Neural crest cell (in vitro differentiated cells): Measurements from ENCODE around the gene NHERF1. TPM values are rescaled to one million over a fixed set of nuclear protein-coding genes. Genes with fewer than 3 reads are reported as not detected.
A peak's percentile ranks its signal among the peaks of the same experiment; 100 is the strongest.

Source experiments
- DNase-seq: peaks from one replicate; pipeline ENCODE4 v3.0.0; 2021; ENCODE audit warnings: low read depth, mixed read lengths, low spot score
- H3K27ac Mint-ChIP-seq: one replicate; pipeline ENCODE4 v1.8.0; 2021; ENCODE audit warnings: mild to moderate bottlenecking, mixed read lengths; ENCODE audit not compliant: unreplicated experiment
- H3K27me3 Mint-ChIP-seq: 2 replicates; pipeline ENCODE4 v1.8.0; 2021; ENCODE audit warnings: low read depth, mild to moderate bottlenecking, mixed read lengths
- H3K36me3 Mint-ChIP-seq: 2 replicates; pipeline ENCODE4 v1.8.0; 2021; ENCODE audit warnings: low read depth, mild to moderate bottlenecking, mixed read lengths
- H3K4me1 Mint-ChIP-seq: 2 replicates; pipeline ENCODE4 v1.8.0; 2021; ENCODE audit warnings: mixed read lengths
- H3K4me3 Mint-ChIP-seq: one replicate; pipeline ENCODE4 v1.8.0; 2021; ENCODE audit warnings: mild to moderate bottlenecking, mixed read lengths
- H3K9me3 Mint-ChIP-seq: 2 replicates; pipeline ENCODE4 v1.8.0; 2021; ENCODE audit warnings: mixed read lengths
- CTCF ChIP-seq: fragments of 200-600 bp; sonication (generic); conservative IDR thresholded peaks from 2 replicates; pipeline ENCODE4 v1.5.0; 2021; ENCODE audit warnings: antibody characterized with exemption, mild to moderate bottlenecking
- total RNA-seq: library from RNA; stranded (reverse); gene quantifications from 2 replicates; pipeline ENCODE4 v1.2.1, GENCODE V29; 2021

The NHERF1 gene
- total RNA-seq, 1 donor from 2014 or later: 51.7 TPM

DNA sequence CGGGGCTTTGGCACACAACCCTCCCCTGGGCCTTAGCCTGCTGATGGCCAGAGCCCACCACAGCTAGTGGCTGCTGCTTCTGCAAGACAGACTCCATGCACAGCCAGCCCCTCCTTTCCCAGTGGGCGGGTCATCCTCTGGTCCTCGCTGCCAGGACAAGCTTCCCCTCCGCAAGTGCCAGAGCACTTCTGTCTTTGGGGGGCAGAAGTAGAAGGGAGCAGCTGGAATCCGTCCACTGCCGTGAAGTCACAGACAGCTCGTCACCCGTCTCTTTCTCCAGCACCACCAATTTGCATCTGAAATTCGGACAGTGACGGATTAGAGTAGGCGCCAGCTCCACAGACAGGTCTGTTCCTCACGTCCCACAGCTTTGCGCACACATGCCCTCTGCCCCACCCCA lies 59.0 kb downstream of the NHERF1 start:
- no peak for TF ChIP-seq CTCF
- no peak for DNase-seq
- no peaks in the 10 kb centered on the region for H3K9me3 Mint-ChIP-seq
- peak overlapping the region; percentile 27 for H3K27ac Mint-ChIP-seq
- H3K27me3 Mint-ChIP-seq: no peaks in the 10 kb centered on the region
- no peak overlapping the region for H3K4me3 Mint-ChIP-seq
- H3K36me3 Mint-ChIP-seq: no peaks in the 10 kb centered on the region
- peaks cover 11% of the 10 kb centered on the region for H3K4me1 Mint-ChIP-seq

DNA sequence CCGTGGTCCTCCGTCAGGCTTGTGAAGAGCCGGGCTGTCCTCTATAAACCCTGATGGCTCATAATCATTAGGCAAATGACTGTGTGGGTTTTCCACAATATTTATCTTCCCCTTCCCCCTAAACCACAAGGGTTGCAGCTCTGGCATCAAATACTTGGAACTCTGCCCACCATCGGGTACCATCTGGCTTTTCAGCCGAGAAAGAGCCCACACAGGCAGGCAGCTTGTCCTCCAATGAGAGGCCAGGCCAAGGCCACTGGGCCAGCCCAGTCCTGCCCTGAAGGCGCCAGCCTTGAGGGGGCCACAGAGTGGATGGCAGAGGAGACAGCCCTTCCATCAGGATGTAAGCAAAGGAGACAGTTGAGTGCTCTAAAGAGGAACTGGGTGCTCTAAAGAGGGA lies 59.5 kb downstream of the NHERF1 start:
- no peak overlapping the region for H3K27ac Mint-ChIP-seq
- H3K9me3 Mint-ChIP-seq: no peaks in the 10 kb centered on the region
- no peak for TF ChIP-seq CTCF
- peaks cover 16% of the 10 kb centered on the region for H3K4me1 Mint-ChIP-seq
- H3K27me3 Mint-ChIP-seq: no peaks in the 10 kb centered on the region
- DNase-seq: no peak
- H3K36me3 Mint-ChIP-seq: no peaks in the 10 kb centered on the region
- H3K4me3 Mint-ChIP-seq: no peak overlapping the region

GRCh38 chr17:74808714-74809430 lies 60.4 kb downstream of the NHERF1 start:
- Mint-ChIP-seq H3K4me1 (peaks cover 20% of the 10 kb centered on the region), H3K36me3 (no peaks in the 10 kb centered on the region), H3K4me3 (no peak overlapping the region), H3K27ac (no peak overlapping the region), H3K27me3 (no peaks in the 10 kb centered on the region), H3K9me3 (no peaks in the 10 kb centered on the region)
- no peak for DNase-seq
- no peak for TF ChIP-seq CTCF

- peaks cover 20% of the 10 kb centered on the region for H3K4me1 Mint-ChIP-seq
- no peak for DNase-seq
- no peaks in the 10 kb centered on the region for H3K27me3 Mint-ChIP-seq
- no peaks in the 10 kb centered on the region for H3K9me3 Mint-ChIP-seq
- no peak for TF ChIP-seq CTCF
- H3K27ac Mint-ChIP-seq: no peak overlapping the region
- peak overlapping the region; percentile 0 for H3K4me3 Mint-ChIP-seq
- no peaks in the 10 kb centered on the region for H3K36me3 Mint-ChIP-seq
These were observed 62.5 kb downstream of the NHERF1 start for GRCh38 chr17:74810699-74811485.

DNA sequence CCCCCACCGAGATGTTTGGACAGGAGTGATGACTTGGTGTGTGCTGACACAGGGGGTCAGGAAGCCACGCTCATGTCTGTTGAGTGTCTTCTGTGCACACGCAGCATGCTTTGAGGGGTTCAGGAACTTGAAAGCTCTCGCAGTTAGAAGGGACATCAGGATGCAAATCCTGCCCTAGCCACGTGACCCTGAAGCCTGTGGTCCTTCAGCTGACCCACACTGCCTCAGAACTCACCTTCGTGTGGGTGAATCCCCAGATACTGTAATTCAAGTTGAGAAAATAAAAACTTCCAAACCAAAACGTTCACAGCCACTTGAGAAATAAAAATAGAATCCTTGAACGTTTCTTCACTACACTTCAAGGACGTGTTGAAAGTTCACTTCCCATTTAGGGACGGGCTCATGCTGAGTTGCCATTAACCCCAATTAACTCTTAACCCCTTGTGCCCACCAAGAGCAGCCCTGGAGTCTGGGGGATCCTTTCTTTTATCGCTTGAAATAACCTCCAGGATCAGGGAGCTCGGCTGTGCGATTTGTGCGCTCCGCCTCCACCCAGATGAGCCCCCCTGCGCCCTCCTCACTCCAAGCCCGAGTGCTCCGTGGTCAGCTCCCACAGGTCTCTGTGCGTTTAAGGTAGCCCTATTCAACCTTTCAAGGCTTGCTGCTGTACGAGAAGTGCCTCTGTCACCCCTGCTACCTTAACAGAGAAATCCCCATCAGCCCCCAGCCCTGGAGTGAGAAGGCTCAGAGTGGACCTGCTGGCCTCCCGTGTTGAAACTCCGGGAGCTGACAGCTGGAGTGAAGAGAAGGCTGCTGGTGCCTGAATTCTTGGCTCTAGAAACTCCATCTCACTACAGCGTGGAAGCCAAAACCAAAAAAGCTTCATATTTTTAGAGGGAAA lies 63.9 kb downstream of the NHERF1 start:
- H3K4me3 Mint-ChIP-seq: no peak overlapping the region
- H3K4me1 Mint-ChIP-seq: peaks cover 20% of the 10 kb centered on the region
- no peak for DNase-seq
- no peaks in the 10 kb centered on the region for H3K27me3 Mint-ChIP-seq
- no peak for TF ChIP-seq CTCF
- H3K27ac Mint-ChIP-seq: no peak overlapping the region
- H3K36me3 Mint-ChIP-seq: no peaks in the 10 kb centered on the region
- H3K9me3 Mint-ChIP-seq: no peaks in the 10 kb centered on the region
